ENCODE measurements around the gene FAM200C.

DNA sequence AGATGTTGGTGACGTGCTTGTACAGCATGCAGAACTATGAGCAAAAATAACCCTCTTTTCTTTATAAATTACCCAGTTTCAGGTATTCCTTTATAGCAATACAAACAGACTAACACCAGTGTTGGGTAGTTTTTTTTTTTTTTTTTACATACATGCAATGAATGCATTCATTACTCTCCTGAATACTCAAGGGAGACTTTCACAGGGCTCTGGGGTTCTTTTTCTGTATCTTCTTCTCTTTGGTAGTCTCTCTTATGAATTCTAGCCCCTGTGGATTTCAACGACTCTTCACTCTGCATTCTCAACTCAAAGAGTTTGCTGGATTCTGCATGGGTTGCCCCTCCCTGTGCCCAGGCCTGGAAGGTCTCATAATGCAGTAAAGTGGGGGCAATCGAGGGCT is 49.6 kb upstream of the FAM200C start:
- TF ChIP-seq CEBPB (IDR thresholded peaks at IDR 0.05; ENCODE audit: low read depth, low read length) = no peak
- TF ChIP-seq EP300 (IDR thresholded peaks at IDR 0.05; ENCODE audit: borderline replicate concordance in 1 of 2, low read depth in 2 of 2, low read length in 2 of 2) = no peak
- no peak for TF ChIP-seq POLR2AphosphoS5 (IDR thresholded peaks at IDR 0.05; ENCODE audit: low read depth, low read length)

Data from H1 (cell line).